Activated gamma-delta T cell treated with Interleukin-2 at 50 U/mL for 16 hours (primary cell): Measurements from ENCODE around the gene PTX4.

Source experiments
- DNase-seq: peaks from one replicate; pipeline ENCODE4 v3.0.0-alpha.2; 2020

The PTX4 gene

GRCh38 chr16:1499756-1500464 lies 11.2 kb upstream of the PTX4 start:
- DNase-seq: no peak

GRCh38 chr16:1498899-1499676 lies 10.3 kb upstream of the PTX4 start:
- no peak for DNase-seq

- no peak for DNase-seq
Observed at GRCh38 chr16:1497014-1497598, 8.4 kb upstream of the PTX4 start.

- no peak for DNase-seq
Observed at GRCh38 chr16:1496464-1496863, 7.7 kb upstream of the PTX4 start.

- no peak for DNase-seq
Observed at GRCh38 chr16:1495889-1496262, 7.1 kb upstream of the PTX4 start.

- no peak for DNase-seq
Observed at GRCh38 chr16:1495211-1495888, 6.6 kb upstream of the PTX4 start.

- DNase-seq: no peak
Observed at GRCh38 chr16:1494711-1495110, 6.0 kb upstream of the PTX4 start.

- DNase-seq: no peak
Observed at GRCh38 chr16:1494129-1494640, 5.4 kb upstream of the PTX4 start.

- no peak for DNase-seq
Observed at GRCh38 chr16:1493746-1494094, 5.0 kb upstream of the PTX4 start.

- DNase-seq: peak; percentile 84
Observed at GRCh38 chr16:1492923-1493745, 4.4 kb upstream of the PTX4 start, which contains the start of gene TELO2. TELO2 (plus strand) TSS chr16:1493360; CDS start chr16:1494282, 922 bp downstream.

- no peak for DNase-seq
Observed at GRCh38 chr16:1492082-1492922, 3.6 kb upstream of the PTX4 start.

GRCh38 chr16:1491327-1491726 lies 2.6 kb upstream of the PTX4 start:
- no peak for DNase-seq

GRCh38 chr16:1489077-1489476 lies 333 bp upstream of the PTX4 start:
- no peak for DNase-seq

- DNase-seq: no peak
Observed at GRCh38 chr16:1488054-1488601, 616 bp downstream of the PTX4 start.

GRCh38 chr16:1487395-1488053 lies 1.2 kb downstream of the PTX4 start:
- DNase-seq: no peak

GRCh38 chr16:1486551-1487390 lies 2.0 kb downstream of the PTX4 start:
- no peak for DNase-seq

GRCh38 chr16:1485847-1486496 lies 2.8 kb downstream of the PTX4 start:
- no peak for DNase-seq

- no peak for DNase-seq
Observed at GRCh38 chr16:1481906-1482835, 6.6 kb downstream of the PTX4 start.
